Panc1 (cell line): Measurements from ENCODE around the gene FAM177B. TPM values are rescaled to one million over a fixed set of nuclear protein-coding genes. Genes with fewer than 3 reads are reported as not detected.
A peak's percentile ranks its signal among the peaks of the same experiment; 100 is the strongest.

Source experiments
- ATAC-seq: fragments of 200-7000 bp; cut with Tn5 transposase; 2 replicates; pipeline ENCODE4 v1.9.1; 2020; ENCODE audit warnings: mild to moderate bottlenecking, moderate library complexity
- BruUV-seq: library from RNA; stranded (reverse); fragments of 400-500 nt; replicated peaks from 2 replicates; lab custom pipeline; 2021; lab: Mats Ljungman, UMichigan
- CTCF ChIA-PET: fragments of 300-600 bp; sonication (Branson Sonifier 250); formaldehyde crosslinking; loops from one replicate; lab custom pipeline; 2022; ENCODE audit warnings: antibody characterized with exemption; lab: Charles Lee
- POLR2A ChIA-PET: fragments of 300-600 bp; sonication (Branson Sonifier 250); formaldehyde crosslinking; loops from one replicate; lab custom pipeline; 2022; ENCODE audit warnings: antibody characterized with exemption; lab: Charles Lee
- DNase-seq: peaks from one replicate; pipeline ENCODE4 v3.0.0-alpha.2; 2010; ENCODE audit warnings: low read depth, low spot score
- H3K27ac ChIP-seq: 2 replicates; pipeline ENCODE4 v1.5.1; 2011; ENCODE audit warnings: mild to moderate bottlenecking, low read length, inconsistent platforms
- H3K27me3 ChIP-seq: fragments of 200-500 bp; sonication (Bioruptor generic); 2 replicates; pipeline ENCODE4 v1.6.0; 2014; ENCODE audit warnings: low read length, inconsistent platforms; ENCODE audit not compliant: control insufficient read depth, insufficient read depth
- H3K36me3 ChIP-seq: fragments of 200-500 bp; sonication (Bioruptor generic); 2 replicates; pipeline ENCODE4 v1.5.1; 2014; ENCODE audit warnings: inconsistent platforms, mild to moderate bottlenecking, low read length, moderate library complexity; ENCODE audit not compliant: control insufficient read depth, insufficient read depth
- H3K4me1 ChIP-seq: 2 replicates; pipeline ENCODE4 v1.5.1; 2011; ENCODE audit warnings: inconsistent platforms, mild to moderate bottlenecking, low read length, moderate library complexity; ENCODE audit not compliant: control insufficient read depth, insufficient read depth
- H3K4me3 ChIP-seq, 2 experiments: 2 replicates each; pipeline ENCODE4 v1.5.1; 2011 to 2012; ENCODE audit warnings: low read depth in 2 of 2, low read length in 2 of 2, mild to moderate bottlenecking in 2 of 2, inconsistent platforms in 1 of 2, moderate library complexity in 1 of 2
- H3K9me3 ChIP-seq: fragments of 200-500 bp; sonication (Bioruptor generic); 2 replicates; pipeline ENCODE4 v1.5.1; 2014; ENCODE audit warnings: low read depth, mild to moderate bottlenecking, inconsistent platforms, low read length, moderate library complexity; ENCODE audit not compliant: control insufficient read depth, insufficient read depth
- POLR2AphosphoS5 ChIP-seq: IDR thresholded peaks from 2 replicates; pipeline ENCODE4 v1.6.1; 2012; ENCODE audit warnings: mild to moderate bottlenecking, low read depth, low read length, moderate library complexity
- SIN3A ChIP-seq: IDR thresholded peaks from 2 replicates; pipeline ENCODE4 v1.6.1; 2012; ENCODE audit warnings: low read depth, mild to moderate bottlenecking, low read length, moderate library complexity, borderline replicate concordance; ENCODE audit not compliant: insufficient read depth
- TCF7L2 ChIP-seq: IDR thresholded peaks from 2 replicates; pipeline ENCODE4 v1.6.1; 2011; ENCODE audit warnings: mild to moderate bottlenecking, low read depth, low read length, inconsistent platforms
- in situ Hi-C: cut with HindIII; loops from 2 replicates; pipeline ENCODE4 v1.10.0; 2016; ENCODE audit warnings: low sequenced_read_pairs, low pct_unique_long_range_greater_than_20kb
- intact Hi-C: fragments of 100-400 bp; cut with micrococcal nuclease; formaldehyde crosslinking; loops from one replicate; pipeline ENCODE4 v1.10.0; 2022; ENCODE audit not compliant: unreplicated experiment
- total RNA-seq: library from RNA; stranded (reverse); gene quantifications from one replicate; pipeline ENCODE4 v1.2.1, GENCODE V29; 2021; ENCODE audit not compliant: unreplicated experiment
- TF ChIP-seq, protein P1 (sequence below), 2 experiments: IDR thresholded peaks; 2 replicates each; pipeline ENCODE4 v1.6.1; 2011 to 2012; ENCODE audit warnings: low read depth in 2 of 2, control low read depth in 1 of 2, low read length in 1 of 2, mild to moderate bottlenecking in 1 of 2, moderate library complexity in 1 of 2; ENCODE audit not compliant: insufficient read depth in 1 of 2
- TF ChIP-seq, protein P2 (sequence below): fragments of 450-650 bp; IDR thresholded peaks from 2 replicates; pipeline ENCODE4 v1.5.1; 2017; ENCODE audit warnings: mild to moderate bottlenecking

The FAM177B gene
- total RNA-seq, 1 experiment from 2014 or later: not detected

DNA sequence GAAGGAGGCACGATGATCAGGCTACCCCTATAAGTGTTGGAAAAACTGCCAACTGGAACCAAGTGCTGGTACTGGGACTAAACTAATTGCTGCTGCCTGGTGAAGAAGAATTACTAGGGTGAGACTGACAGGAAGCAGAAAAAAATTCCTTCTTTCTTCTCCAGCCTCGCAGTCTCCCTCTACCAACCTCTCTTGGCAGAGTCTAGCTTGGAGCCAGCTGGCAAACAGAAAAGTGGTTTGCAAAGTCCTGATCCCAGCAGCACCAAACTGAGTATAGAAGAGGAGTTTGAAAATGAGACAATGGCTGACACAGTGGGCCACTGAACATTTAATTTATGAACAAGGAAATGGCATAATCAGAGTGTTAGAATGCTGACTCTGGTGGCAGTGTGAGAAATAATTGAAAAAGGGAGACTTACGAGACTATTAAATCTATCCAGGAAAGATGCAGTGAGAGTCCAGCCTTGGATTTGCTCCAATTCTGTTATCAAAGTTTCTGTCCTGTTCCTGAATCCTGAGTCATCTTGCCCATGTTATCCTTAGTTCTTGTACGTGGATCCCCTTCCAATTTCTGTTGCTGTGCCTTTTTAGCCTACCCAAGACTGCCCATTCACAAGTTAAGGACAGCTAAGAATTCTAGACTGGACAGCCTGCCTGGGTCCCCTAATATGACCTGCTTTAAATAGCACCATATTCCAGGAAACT lies 54.2 kb downstream of the FAM177B start:
- Histone ChIP-seq H3K9me3 (no peaks in the 10 kb centered on the region), H3K36me3 (no peaks in the 10 kb centered on the region), H3K27me3 (no peaks in the 10 kb centered on the region), H3K27ac (no peak overlapping the region), H3K4me1 (no peaks in the 10 kb centered on the region), H3K4me3 (no peak overlapping the region)
- BruUV-seq: no TSS peak
- in situ Hi-C loops: no loop called here
- DNase-seq: no peak
- intact Hi-C loops: no loop called here
- CTCF ChIA-PET: interaction anchor here (0.7 to 1.3 kb wide), 2 partner anchors 20 to 299 kb away, joined by 3 to 6 read pairs; no protein-coding TSS in a partner anchor
- POLR2A ChIA-PET: no interaction called here
- TF ChIP-seq SIN3A (no peak), TCF7L2 (no peak), POLR2AphosphoS5 (no peak)
- TF ChIP-seq, protein P1, sequence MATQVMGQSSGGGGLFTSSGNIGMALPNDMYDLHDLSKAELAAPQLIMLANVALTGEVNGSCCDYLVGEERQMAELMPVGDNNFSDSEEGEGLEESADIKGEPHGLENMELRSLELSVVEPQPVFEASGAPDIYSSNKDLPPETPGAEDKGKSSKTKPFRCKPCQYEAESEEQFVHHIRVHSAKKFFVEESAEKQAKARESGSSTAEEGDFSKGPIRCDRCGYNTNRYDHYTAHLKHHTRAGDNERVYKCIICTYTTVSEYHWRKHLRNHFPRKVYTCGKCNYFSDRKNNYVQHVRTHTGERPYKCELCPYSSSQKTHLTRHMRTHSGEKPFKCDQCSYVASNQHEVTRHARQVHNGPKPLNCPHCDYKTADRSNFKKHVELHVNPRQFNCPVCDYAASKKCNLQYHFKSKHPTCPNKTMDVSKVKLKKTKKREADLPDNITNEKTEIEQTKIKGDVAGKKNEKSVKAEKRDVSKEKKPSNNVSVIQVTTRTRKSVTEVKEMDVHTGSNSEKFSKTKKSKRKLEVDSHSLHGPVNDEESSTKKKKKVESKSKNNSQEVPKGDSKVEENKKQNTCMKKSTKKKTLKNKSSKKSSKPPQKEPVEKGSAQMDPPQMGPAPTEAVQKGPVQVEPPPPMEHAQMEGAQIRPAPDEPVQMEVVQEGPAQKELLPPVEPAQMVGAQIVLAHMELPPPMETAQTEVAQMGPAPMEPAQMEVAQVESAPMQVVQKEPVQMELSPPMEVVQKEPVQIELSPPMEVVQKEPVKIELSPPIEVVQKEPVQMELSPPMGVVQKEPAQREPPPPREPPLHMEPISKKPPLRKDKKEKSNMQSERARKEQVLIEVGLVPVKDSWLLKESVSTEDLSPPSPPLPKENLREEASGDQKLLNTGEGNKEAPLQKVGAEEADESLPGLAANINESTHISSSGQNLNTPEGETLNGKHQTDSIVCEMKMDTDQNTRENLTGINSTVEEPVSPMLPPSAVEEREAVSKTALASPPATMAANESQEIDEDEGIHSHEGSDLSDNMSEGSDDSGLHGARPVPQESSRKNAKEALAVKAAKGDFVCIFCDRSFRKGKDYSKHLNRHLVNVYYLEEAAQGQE (IDR thresholded peaks at IDR 0.05; ENCODE audit: insufficient read depth in 1 of 2, low read depth in 2 of 2, low read length in 1 of 2): no peak
- TF ChIP-seq, protein P2, sequence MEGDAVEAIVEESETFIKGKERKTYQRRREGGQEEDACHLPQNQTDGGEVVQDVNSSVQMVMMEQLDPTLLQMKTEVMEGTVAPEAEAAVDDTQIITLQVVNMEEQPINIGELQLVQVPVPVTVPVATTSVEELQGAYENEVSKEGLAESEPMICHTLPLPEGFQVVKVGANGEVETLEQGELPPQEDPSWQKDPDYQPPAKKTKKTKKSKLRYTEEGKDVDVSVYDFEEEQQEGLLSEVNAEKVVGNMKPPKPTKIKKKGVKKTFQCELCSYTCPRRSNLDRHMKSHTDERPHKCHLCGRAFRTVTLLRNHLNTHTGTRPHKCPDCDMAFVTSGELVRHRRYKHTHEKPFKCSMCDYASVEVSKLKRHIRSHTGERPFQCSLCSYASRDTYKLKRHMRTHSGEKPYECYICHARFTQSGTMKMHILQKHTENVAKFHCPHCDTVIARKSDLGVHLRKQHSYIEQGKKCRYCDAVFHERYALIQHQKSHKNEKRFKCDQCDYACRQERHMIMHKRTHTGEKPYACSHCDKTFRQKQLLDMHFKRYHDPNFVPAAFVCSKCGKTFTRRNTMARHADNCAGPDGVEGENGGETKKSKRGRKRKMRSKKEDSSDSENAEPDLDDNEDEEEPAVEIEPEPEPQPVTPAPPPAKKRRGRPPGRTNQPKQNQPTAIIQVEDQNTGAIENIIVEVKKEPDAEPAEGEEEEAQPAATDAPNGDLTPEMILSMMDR: no peak
- ATAC-seq: no peak

DNA sequence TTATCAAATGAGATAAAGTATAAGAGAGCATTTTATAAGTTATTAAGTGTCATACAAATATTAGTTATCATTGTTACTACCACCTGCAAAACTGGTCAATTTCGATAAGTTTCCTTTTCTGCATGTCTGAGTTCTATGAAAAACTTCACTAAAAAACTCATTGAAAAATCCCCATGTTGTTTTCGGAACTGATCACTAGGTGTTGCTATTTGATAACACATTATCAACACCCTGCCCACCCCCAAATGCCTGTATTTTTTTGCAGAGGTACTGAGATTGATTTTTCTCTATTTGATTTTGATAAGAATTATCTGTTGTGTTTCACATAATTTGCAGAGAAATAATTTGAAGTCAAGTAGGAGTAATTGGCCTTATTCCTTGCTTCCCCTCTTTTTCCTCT lies 55.7 kb downstream of the FAM177B start:
- H3K27me3 ChIP-seq: peaks cover 6% of the 10 kb centered on the region; the same call in 1 of the 2 replicates
- in situ Hi-C loops (no loop called here), intact Hi-C loops (loop anchor here (1.0 kb wide), 1 partner anchor 289 kb away; no protein-coding TSS in a partner anchor)
- DNase-seq (no peak), ATAC-seq (no peak)
- ChIA-PET POLR2A (no interaction called here), CTCF (interaction anchor here (1.1 kb wide), 1 partner anchor 331 kb away, joined by 4 read pairs; no protein-coding TSS in a partner anchor)
- H3K27ac ChIP-seq: no peak overlapping the region
- no peaks in the 10 kb centered on the region for H3K36me3 ChIP-seq
- TF ChIP-seq, protein P2: peak; percentile 64; the same call in 1 of the 2 replicates
- TF ChIP-seq POLR2AphosphoS5 (no peak), TCF7L2 (no peak)
- no peak overlapping the region for H3K4me3 ChIP-seq
- H3K4me1 ChIP-seq: no peaks in the 10 kb centered on the region
- H3K9me3 ChIP-seq: no peaks in the 10 kb centered on the region
- BruUV-seq: no TSS peak
